PC-3 (cell line): ENCODE data around the gene MRPL48.

Experiments
- EZH2 ChIP-seq: fragments of 300-600 bp; sonication (generic); IDR thresholded peaks from one replicate; pipeline ENCODE4 v1.6.1; 2017; ENCODE audit warnings: antibody characterized with exemption, mild to moderate bottlenecking, low read length; ENCODE audit not compliant: unreplicated experiment
- EZH2phosphoT487 ChIP-seq: fragments of 300-600 bp; sonication (generic); IDR thresholded peaks from 2 replicates; pipeline ENCODE4 v1.6.1; 2018; ENCODE audit warnings: mild to moderate bottlenecking, antibody characterized with exemption, low read length, borderline replicate concordance
- TF ChIP-seq, protein P1 (sequence below): fragments of 300-600 bp; sonication (generic); conservative IDR thresholded peaks from 2 replicates; pipeline ENCODE4 v1.5.1; 2017; ENCODE audit warnings: antibody characterized with exemption, low read depth, mild to moderate bottlenecking, low read length

DNA sequence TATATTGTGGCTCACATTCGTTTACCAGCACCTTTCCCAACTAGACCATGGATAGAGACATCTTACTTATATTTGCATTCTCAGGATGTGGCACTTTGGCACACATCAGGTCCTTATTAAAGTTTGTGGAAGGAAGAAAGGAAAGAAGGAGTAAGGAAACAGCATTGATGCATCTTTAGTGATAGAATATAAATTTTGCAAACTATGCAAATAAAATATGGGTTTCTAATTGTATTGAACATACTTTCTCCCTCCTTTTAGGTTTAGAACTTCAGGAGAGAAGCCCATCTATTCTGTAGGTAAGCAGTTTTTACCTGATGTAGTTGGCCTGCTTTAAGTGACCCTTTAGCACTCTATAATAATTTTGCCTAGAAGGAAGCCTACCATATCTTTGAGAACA lies 20.4 kb downstream of the MRPL48 start:
- TF ChIP-seq EZH2 (no peak), EZH2phosphoT487 (no peak)
- TF ChIP-seq, protein P1, sequence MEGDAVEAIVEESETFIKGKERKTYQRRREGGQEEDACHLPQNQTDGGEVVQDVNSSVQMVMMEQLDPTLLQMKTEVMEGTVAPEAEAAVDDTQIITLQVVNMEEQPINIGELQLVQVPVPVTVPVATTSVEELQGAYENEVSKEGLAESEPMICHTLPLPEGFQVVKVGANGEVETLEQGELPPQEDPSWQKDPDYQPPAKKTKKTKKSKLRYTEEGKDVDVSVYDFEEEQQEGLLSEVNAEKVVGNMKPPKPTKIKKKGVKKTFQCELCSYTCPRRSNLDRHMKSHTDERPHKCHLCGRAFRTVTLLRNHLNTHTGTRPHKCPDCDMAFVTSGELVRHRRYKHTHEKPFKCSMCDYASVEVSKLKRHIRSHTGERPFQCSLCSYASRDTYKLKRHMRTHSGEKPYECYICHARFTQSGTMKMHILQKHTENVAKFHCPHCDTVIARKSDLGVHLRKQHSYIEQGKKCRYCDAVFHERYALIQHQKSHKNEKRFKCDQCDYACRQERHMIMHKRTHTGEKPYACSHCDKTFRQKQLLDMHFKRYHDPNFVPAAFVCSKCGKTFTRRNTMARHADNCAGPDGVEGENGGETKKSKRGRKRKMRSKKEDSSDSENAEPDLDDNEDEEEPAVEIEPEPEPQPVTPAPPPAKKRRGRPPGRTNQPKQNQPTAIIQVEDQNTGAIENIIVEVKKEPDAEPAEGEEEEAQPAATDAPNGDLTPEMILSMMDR: no peak
